NCI-H2227 treated with DMSO at 0.1 percent for 48 hours (cell line): ENCODE results near the gene CHRM1.

Experiments used
- DNase-seq: peaks from one replicate; lab custom pipeline; 2025; lab: John Stamatoyannopoulos, UW

Gene CHRM1

GRCh38 chr11:62925745-62926679, 4.8 kb upstream of the CHRM1 start:
- DNase-seq, result no peak

GRCh38 chr11:62925308-62925707, 4.1 kb upstream of the CHRM1 start:
- no peak for DNase-seq

GRCh38 chr11:62923601-62924411, 2.6 kb upstream of the CHRM1 start:
- peak; percentile 26 for DNase-seq

GRCh38 chr11:62922653-62923431, 1.7 kb upstream of the CHRM1 start:
- no peak for DNase-seq

GRCh38 chr11:62922189-62922589, 1.0 kb upstream of the CHRM1 start:
- DNase-seq, result no peak

GRCh38 chr11:62921573-62922188, 518 bp upstream of the CHRM1 start:
- DNase-seq, result no peak

GRCh38 chr11:62919898-62920640, 1.1 kb downstream of the CHRM1 start:
- no peak for DNase-seq

GRCh38 chr11:62919476-62919875, 1.7 kb downstream of the CHRM1 start:
- no peak for DNase-seq

- no peak for DNase-seq
Observed at GRCh38 chr11:62918531-62918930, 2.6 kb downstream of the CHRM1 start.

- DNase-seq, result no peak
Observed at GRCh38 chr11:62917906-62918502, 3.2 kb downstream of the CHRM1 start.

- no peak for DNase-seq
Observed at GRCh38 chr11:62914416-62914815, 6.7 kb downstream of the CHRM1 start.

- no peak for DNase-seq
Observed at GRCh38 chr11:62912268-62912667, 8.9 kb downstream of the CHRM1 start.

GRCh38 chr11:62911137-62912130, 9.7 kb downstream of the CHRM1 start:
- no peak for DNase-seq

- DNase-seq, result no peak
Observed at GRCh38 chr11:62910141-62910882, 10.9 kb downstream of the CHRM1 start.

- no peak for DNase-seq
Observed at GRCh38 chr11:62909107-62909894, 11.9 kb downstream of the CHRM1 start.

GRCh38 chr11:62908468-62909072, 12.6 kb downstream of the CHRM1 start:
- DNase-seq, result no peak

GRCh38 chr11:62905927-62906531, 15.1 kb downstream of the CHRM1 start:
- DNase-seq, result peak; percentile 84
